Caki2 (cell line): ENCODE data around the gene MICAL3. TPM values are rescaled to one million over a fixed set of nuclear protein-coding genes. Genes with fewer than 3 reads are reported as not detected.

Experiments used
- DNase-seq: peaks from one replicate; pipeline ENCODE4 v3.0.0-alpha.2; 2015; ENCODE audit warnings: low read depth
- in situ Hi-C: cut with HindIII; loops from 2 replicates; pipeline ENCODE4 v1.10.0; 2016; ENCODE audit warnings: low sequenced_read_pairs, low pct_unique_long_range_greater_than_20kb, mixed read lengths
- total RNA-seq: library from RNA; depleted of rRNA; stranded (reverse); fragments of >200 nt; shearing (Covaris generic); gene quantifications from 2 replicates; pipeline ENCODE4 v1.2.3, GENCODE V29; 2014; ENCODE audit warnings: low replicate concordance

Gene MICAL3
- total RNA-seq, 1 experiment from 2014 or later, result 14.5 TPM

- in situ Hi-C loops, result no loop called here
- no peak for DNase-seq
Measured at GRCh38 chr22:17928391-17928790, 96.0 kb downstream of the MICAL3 start.

GRCh38 chr22:17927062-17927461 is 97.3 kb downstream of the MICAL3 start:
- DNase-seq, result no peak
- in situ Hi-C loops, result no loop called here

GRCh38 chr22:17926516-17926915 is 97.8 kb downstream of the MICAL3 start:
- in situ Hi-C loops, result no loop called here
- DNase-seq, result no peak

- in situ Hi-C loops, result no loop called here
Measured at GRCh38 chr22:17925431-17925841, 98.9 kb downstream of the MICAL3 start.

GRCh38 chr22:17924735-17925364 is 99.5 kb downstream of the MICAL3 start:
- peak; percentile 56 for DNase-seq
- in situ Hi-C loops, result no loop called here

More at GRCh38 chr22:17925431-17925841, 98.9 kb downstream of the MICAL3 start:
- DNase-seq, result no peak

- in situ Hi-C loops, result no loop called here
- DNase-seq, result no peak
Measured at GRCh38 chr22:17924076-17924475, 100.3 kb downstream of the MICAL3 start.

GRCh38 chr22:17922925-17923903 is 101.1 kb downstream of the MICAL3 start:
- in situ Hi-C loops, result no loop called here
- peak; percentile 79 for DNase-seq

GRCh38 chr22:17921871-17922821 is 102.2 kb downstream of the MICAL3 start:
- in situ Hi-C loops, result no loop called here
- DNase-seq, result peak; percentile 88

- in situ Hi-C loops, result no loop called here
- DNase-seq, result no peak
Measured at GRCh38 chr22:17920992-17921650, 103.2 kb downstream of the MICAL3 start.

GRCh38 chr22:17920145-17920605 is 104.2 kb downstream of the MICAL3 start:
- no peak for DNase-seq
- in situ Hi-C loops, result no loop called here

GRCh38 chr22:17919276-17920144 is 104.9 kb downstream of the MICAL3 start:
- in situ Hi-C loops, result no loop called here
- no peak for DNase-seq

GRCh38 chr22:17918840-17919239 is 105.5 kb downstream of the MICAL3 start:
- in situ Hi-C loops, result no loop called here
- no peak for DNase-seq

- peak; percentile 55 for DNase-seq
- in situ Hi-C loops, result no loop called here
Measured at GRCh38 chr22:17917490-17917983, 106.8 kb downstream of the MICAL3 start.

- in situ Hi-C loops, result no loop called here
- DNase-seq, result no peak
Measured at GRCh38 chr22:17916226-17916889, 108.0 kb downstream of the MICAL3 start.

GRCh38 chr22:17915676-17916075 is 108.7 kb downstream of the MICAL3 start:
- in situ Hi-C loops, result no loop called here

GRCh38 chr22:17915188-17915587 is 109.2 kb downstream of the MICAL3 start:
- in situ Hi-C loops, result no loop called here

More at GRCh38 chr22:17915676-17916075, 108.7 kb downstream of the MICAL3 start:
- DNase-seq, result no peak

More at GRCh38 chr22:17915188-17915587, 109.2 kb downstream of the MICAL3 start:
- no peak for DNase-seq
